Activated CD8-positive, alpha-beta memory T cell treated with anti-CD3 and anti-CD28 coated beads, Interleukin-2, amount 10 ng/mL, durations not matched to agents 7 days and 5 days (primary cell): Measurements from ENCODE around the gene CCDC106. TPM values are rescaled to one million over a fixed set of nuclear protein-coding genes. Genes with fewer than 3 reads are reported as not detected.

ENCODE experiments used
- ATAC-seq: fragments of 150-1000 bp; cut with Tn5 transposase; one replicate; pipeline ENCODE4 v1.10.0; 2021; ENCODE audit warnings: moderate library complexity
- CTCF ChIA-PET: fragments of 350-600 bp; sonication (Branson Sonifier 250); formaldehyde crosslinking; loops from one replicate; lab custom pipeline; 2021; ENCODE audit warnings: antibody characterized with exemption; lab: Charles Lee
- DNase-seq: peaks from one replicate; pipeline ENCODE4 v3.0.0-alpha.2; 2020
- H3K27ac Mint-ChIP-seq: one replicate; pipeline ENCODE4 v1.8.0; 2021; ENCODE audit warnings: mild to moderate bottlenecking, mixed read lengths
- H3K27me3 Mint-ChIP-seq: one replicate; pipeline ENCODE4 v1.8.0; 2021; ENCODE audit warnings: mixed read lengths
- H3K36me3 Mint-ChIP-seq: one replicate; pipeline ENCODE4 v1.8.0; 2021; ENCODE audit warnings: mild to moderate bottlenecking, mixed read lengths
- H3K4me1 Mint-ChIP-seq: one replicate; pipeline ENCODE4 v1.8.0; 2021; ENCODE audit warnings: mixed read lengths
- H3K4me3 Mint-ChIP-seq: one replicate; pipeline ENCODE4 v1.8.0; 2021; ENCODE audit warnings: mild to moderate bottlenecking, moderate library complexity, mixed read lengths
- H3K9me3 Mint-ChIP-seq: one replicate; pipeline ENCODE4 v1.8.0; 2022; ENCODE audit warnings: low read depth, mixed read lengths
- total RNA-seq, 2 experiments: library from RNA; stranded (reverse); gene quantifications; one replicate each; pipeline ENCODE4 v1.2.3, GENCODE V29; 2021

Gene CCDC106
- total RNA-seq, 2 experiments from 2014 or later, result 5.9 TPM

DNA sequence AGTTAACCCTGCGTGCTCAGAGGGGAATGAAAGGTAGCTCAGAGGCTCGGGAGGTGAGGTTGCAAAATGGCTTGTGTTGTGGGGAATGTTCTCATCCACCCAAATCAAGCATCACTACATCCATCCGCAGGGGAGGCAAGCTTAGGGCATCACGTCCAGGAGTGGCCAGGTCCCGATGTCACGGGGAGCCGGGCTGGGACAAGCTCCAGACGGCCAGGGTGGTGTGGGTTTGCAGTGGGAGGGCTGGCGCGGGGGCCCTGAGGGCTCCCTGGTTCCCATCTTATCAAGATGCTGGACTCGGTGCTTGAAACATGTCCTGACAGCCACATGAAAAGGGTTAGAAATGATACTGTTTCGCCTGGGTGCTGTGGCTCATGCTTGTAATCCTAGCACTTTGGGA is 52.8 kb downstream of the CCDC106 start:
- Mint-ChIP-seq H3K9me3 (no peaks in the 10 kb centered on the region), H3K4me3 (no peak overlapping the region), H3K27ac (no peak overlapping the region), H3K4me1 (no peaks in the 10 kb centered on the region), H3K27me3 (no peaks in the 10 kb centered on the region), H3K36me3 (peaks cover 19% of the 10 kb centered on the region)
- ATAC-seq, result no peak
- CTCF ChIA-PET, result no interaction called here
- DNase-seq, result no peak

DNA sequence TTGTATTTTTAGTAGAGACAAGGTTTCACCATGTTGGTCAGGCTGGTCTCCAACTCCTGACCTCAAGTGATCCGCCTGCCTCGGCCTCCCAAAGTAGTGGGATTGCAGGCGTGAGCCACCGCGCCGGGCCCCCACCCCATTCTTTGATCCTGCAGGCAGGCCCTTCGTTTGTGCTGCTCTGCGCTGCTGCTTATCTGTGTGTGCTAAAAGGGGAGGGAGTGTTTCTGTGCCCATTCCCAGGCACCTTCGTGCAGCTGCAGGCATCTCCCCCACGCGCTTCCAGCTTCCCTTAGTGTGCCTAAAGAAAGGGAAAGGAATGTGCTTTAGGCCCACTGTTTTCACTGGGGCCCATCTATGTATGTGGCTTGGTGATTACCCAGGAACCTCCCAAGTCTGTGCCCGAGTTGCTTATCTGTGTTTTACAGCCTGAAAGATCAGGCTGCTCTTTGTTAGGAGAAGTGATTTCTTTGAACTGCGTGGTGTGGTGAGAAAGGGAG is 54.2 kb downstream of the CCDC106 start:
- H3K4me3 Mint-ChIP-seq, result no peak overlapping the region
- no peaks in the 10 kb centered on the region for H3K4me1 Mint-ChIP-seq
- H3K36me3 Mint-ChIP-seq, result peaks cover 19% of the 10 kb centered on the region
- ATAC-seq (no peak), DNase-seq (no peak)
- no peak overlapping the region for H3K27ac Mint-ChIP-seq
- H3K27me3 Mint-ChIP-seq, result no peaks in the 10 kb centered on the region
- CTCF ChIA-PET, result interaction anchor here (2.1 to 2.5 kb wide), 2 partner anchors 26 to 108 kb away, joined by 6 to 8 read pairs; no protein-coding TSS in a partner anchor
- H3K9me3 Mint-ChIP-seq, result no peaks in the 10 kb centered on the region

Other genes with a start within 250 kb of the CCDC106 start
- 100 to 1,000 TPM; 311 to 421 TPM for gene UBE2S, start 240.4 kb upstream of the CCDC106 start, total RNA-seq
- not detected for gene SHISA7, start 204.9 kb upstream of the CCDC106 start, total RNA-seq
- 10 to 100 TPM; 28.2 to 35.7 TPM for gene ISOC2, start 186.6 kb upstream of the CCDC106 start, total RNA-seq
- not detected for gene C19orf85, start 183.5 kb upstream of the CCDC106 start, total RNA-seq
- gene ZNF628, start 171.6 kb upstream of the CCDC106 start, total RNA-seq, result 1 to 10 TPM; 8.8 to 8.9 TPM
- gene NAT14, start 163.0 kb upstream of the CCDC106 start, total RNA-seq, result 10 to 100 TPM; 14.6 to 23.2 TPM
- gene SSC5D, start 159.8 kb upstream of the CCDC106 start, total RNA-seq, result under 1 TPM; 0.68 to 0.79 TPM
- gene SBK2, start 111.1 kb upstream of the CCDC106 start, total RNA-seq, result not detected
- not detected for gene SBK3, start 102.7 kb upstream of the CCDC106 start, total RNA-seq
- gene ZNF579, start 67.4 kb upstream of the CCDC106 start, total RNA-seq, result 1 to 10 TPM; 5.6 to 7.5 TPM
- gene FIZ1, start 48.7 kb upstream of the CCDC106 start, total RNA-seq, result 10 to 100 TPM; 13.0 to 15.7 TPM
- 10 to 100 TPM; 26.5 to 30.2 TPM for gene ZNF524, start 47.9 kb upstream of the CCDC106 start, total RNA-seq
- 10 to 100 TPM; 14.4 to 16.7 TPM for gene ZNF865, start 42.6 kb upstream of the CCDC106 start, total RNA-seq
- 1 to 10 TPM; 5.1 to 7.3 TPM for gene ZNF784, start 23.6 kb upstream of the CCDC106 start, total RNA-seq
- 10 to 100 TPM; 33.1 to 33.7 TPM for gene ZNF580, start 7.2 kb upstream of the CCDC106 start, total RNA-seq
- 10 to 100 TPM; 23.7 to 25.4 TPM for gene ZNF581, start 4.6 kb upstream of the CCDC106 start, total RNA-seq
- 100 to 1,000 TPM; 284 to 324 TPM for gene U2AF2, start 6.8 kb downstream of the CCDC106 start, total RNA-seq
- gene EPN1, start 27.0 kb downstream of the CCDC106 start, total RNA-seq, result 10 to 100 TPM; 55.7 to 63.7 TPM
- gene NLRP9, start 90.2 kb downstream of the CCDC106 start, total RNA-seq, result not detected
- gene RFPL4A, start 110.9 kb downstream of the CCDC106 start, total RNA-seq, result not detected
- not detected for gene RFPL4AL1, start 120.9 kb downstream of the CCDC106 start, total RNA-seq
- gene NLRP11, start 183.8 kb downstream of the CCDC106 start, total RNA-seq, result not detected
- gene NLRP4, start 188.3 kb downstream of the CCDC106 start, total RNA-seq, result not detected